K562 (cell line): ENCODE results near the gene DVL3. TPM values are rescaled to one million over a fixed set of nuclear protein-coding genes. Genes with fewer than 3 reads are reported as not detected.

Experiments used
- ATAC-seq: fragments of 200-7000 bp; cut with Tn5 transposase; 3 replicates; pipeline ENCODE4 v1.9.1; 2020; ENCODE audit warnings: moderate library complexity
- Bru-seq: library from RNA; stranded (reverse); fragments of 400-500 nt; gene quantifications from one replicate; lab custom pipeline; 2021; lab: Mats Ljungman, UMichigan
- BruChase-seq, 2 experiments: library from RNA; stranded (reverse); fragments of 400-500 nt; gene quantifications; one replicate each; lab custom pipeline; 2021; lab: Mats Ljungman, UMichigan
- BruUV-seq: library from RNA; stranded (reverse); fragments of 400-500 nt; replicated peaks from 2 replicates; lab custom pipeline; 2021; lab: Mats Ljungman, UMichigan
- CTCF ChIA-PET: fragments of 300-600 bp; formaldehyde crosslinking; extraction: SDS; loops from one replicate; lab custom pipeline; 2021; ENCODE audit warnings: low intra/inter-chr PET ratio; lab: Yijun Ruan, JAX
- POLR2A ChIA-PET: fragments of 300-600, 350-650 bp; sonication (Branson Sonifier 250); formaldehyde crosslinking; extraction: SDS; loops from one replicate; lab custom pipeline; 2021; ENCODE audit warnings: antibody characterized with exemption, inconsistent platforms; lab: Yijun Ruan, JAX
- DNase-seq, 4 experiments: peaks; one replicate each; pipeline versions ENCODE4 v3.0.0 to v3.0.0-alpha.2; 2011 to 2018; ENCODE audit warnings: low spot score in 3 of 4, mixed read lengths in 3 of 4; ENCODE audit errors: extremely low read depth in 1 of 4
- FAIRE-seq: peaks from 2 replicates; lab custom pipeline; 2011; peaks lifted over from hg19 to GRCh38; lab: Jason Lieb, UNC
- H2AFZ ChIP-seq: 2 replicates; pipeline ENCODE4 v1.6.0; 2011; ENCODE audit warnings: low read depth, low read length, control low read depth, inconsistent platforms
- H3K27ac ChIP-seq: fragments of 200-600 bp; 3 replicates; pipeline ENCODE4 v1.8.0; 2011; ENCODE audit warnings: low read depth, mild to moderate bottlenecking, control low read depth, inconsistent platforms, low read length, moderate library complexity, mixed read lengths; ENCODE audit errors: extremely low read depth
- H3K27me3 ChIP-seq, 2 experiments: fragments of 300-600 bp in 1 of 2; 2 replicates in 1 of 2; 3 replicates in 1 of 2; pipeline versions ENCODE4 v1.6.0 to v1.8.0; 2011; ENCODE audit warnings: inconsistent platforms in 2 of 2, low read length in 2 of 2, mild to moderate bottlenecking in 1 of 2, mixed read lengths in 1 of 2, moderate library complexity in 1 of 2; ENCODE audit not compliant: control insufficient read depth in 2 of 2, insufficient read depth in 2 of 2
- H3K36me3 ChIP-seq: fragments of 300-600 bp; 3 replicates; pipeline ENCODE4 v1.8.0; 2011; ENCODE audit warnings: mild to moderate bottlenecking, low read length, inconsistent platforms; ENCODE audit not compliant: control insufficient read depth, insufficient read depth
- H3K4me1 ChIP-seq, 2 experiments: fragments of 200-600 bp in 1 of 2; replicated peaks in 1 of 2; 2 replicates in 1 of 2; 3 replicates in 1 of 2; pipeline versions ENCODE4 v1.5.1 to v1.8.0; 2011; ENCODE audit warnings: inconsistent platforms in 2 of 2, low read length in 2 of 2, mild to moderate bottlenecking in 1 of 2, mixed read lengths in 1 of 2, moderate library complexity in 1 of 2; ENCODE audit not compliant: control insufficient read depth in 2 of 2, insufficient read depth in 2 of 2
- H3K4me2 ChIP-seq: 2 replicates; pipeline ENCODE4 v1.6.1; 2011; ENCODE audit warnings: low read length, control low read depth, inconsistent platforms, mixed read lengths; ENCODE audit not compliant: insufficient read depth
- H3K4me3 ChIP-seq: fragments of 200-600 bp; sonication (generic), shearing (Covaris generic); 2 replicates; pipeline ENCODE4 v1.5.1; 2016; ENCODE audit warnings: control low read depth, inconsistent platforms
- H3K79me2 ChIP-seq: fragments of 200-600 bp; 3 replicates; pipeline ENCODE4 v1.8.0; 2011; ENCODE audit warnings: low read length, inconsistent platforms; ENCODE audit not compliant: control insufficient read depth, insufficient read depth
- H3K9ac ChIP-seq, 2 experiments: 2 replicates each; pipeline versions ENCODE4 v1.6.0 to v1.6.1; 2011; ENCODE audit warnings: low read depth in 2 of 2, low read length in 2 of 2, control low read depth in 1 of 2, inconsistent platforms in 1 of 2, mild to moderate bottlenecking in 1 of 2, mixed read lengths in 1 of 2; ENCODE audit not compliant: insufficient read depth in 1 of 2
- H3K9me1 ChIP-seq: one replicate; pipeline ENCODE4 v1.6.0; 2011; ENCODE audit warnings: inconsistent platforms, mild to moderate bottlenecking, low read length, moderate library complexity; ENCODE audit not compliant: control insufficient read depth, insufficient read depth
- H3K9me3 ChIP-seq: replicated peaks from 2 replicates; pipeline ENCODE4 v1.5.1; 2011; ENCODE audit warnings: low read depth, low read length, inconsistent platforms; ENCODE audit not compliant: control insufficient read depth, insufficient read depth
- H4K20me1 ChIP-seq: replicated peaks from 2 replicates; pipeline ENCODE4 v1.6.1; 2011; ENCODE audit warnings: low read length, inconsistent platforms, mixed read lengths; ENCODE audit not compliant: control insufficient read depth, insufficient read depth
- DACH1 ChIP-seq: fragments of 450-650 bp; IDR thresholded peaks from 2 replicates; pipeline ENCODE4 v1.6.1; 2018; ENCODE audit not compliant: partially characterized antibody
- DEAF1 ChIP-seq: fragments of 450-650 bp; formaldehyde crosslinking; IDR thresholded peaks from 2 replicates; pipeline ENCODE4 v1.4.0; 2020; ENCODE audit warnings: mild to moderate bottlenecking, moderate library complexity
- EGR1 ChIP-seq: fragments of 450-650 bp; conservative IDR thresholded peaks from 2 replicates; pipeline ENCODE4 v1.6.1; 2017; ENCODE audit warnings: mild to moderate bottlenecking
- ELF4 ChIP-seq: fragments of 450-650 bp; formaldehyde crosslinking; IDR thresholded peaks from 2 replicates; pipeline ENCODE4 v1.4.0; 2022; ENCODE audit warnings: missing genetic modification characterization
- EP400 ChIP-seq: fragments of 450-650 bp; IDR thresholded peaks from 2 replicates; pipeline ENCODE4 v1.6.1; 2017; ENCODE audit warnings: antibody characterized with exemption, mild to moderate bottlenecking, moderate library complexity
- GTF2A2 ChIP-seq: IDR thresholded peaks from 2 replicates; pipeline ENCODE4 v1.6.1; 2016; ENCODE audit warnings: mild to moderate bottlenecking, missing genetic modification characterization, missing compliant biosample characterization
- MCM2 ChIP-seq: fragments of 450-650 bp; IDR thresholded peaks from 2 replicates; pipeline ENCODE4 v1.6.1; 2017; ENCODE audit warnings: low read depth, mild to moderate bottlenecking
- MCM7 ChIP-seq, 2 experiments: fragments of 450-650 bp; IDR thresholded peaks; 2 replicates each; pipeline ENCODE4 v1.6.1; 2016 to 2018
- NFIC ChIP-seq: fragments of 450-650 bp; IDR thresholded peaks from 2 replicates; pipeline ENCODE4 v1.6.1; 2017; ENCODE audit warnings: mild to moderate bottlenecking, inconsistent platforms
- SP2 ChIP-seq: IDR thresholded peaks from 2 replicates; pipeline ENCODE4 v1.6.1; 2011; ENCODE audit warnings: mild to moderate bottlenecking, low read depth, low read length, moderate library complexity; ENCODE audit not compliant: poor library complexity, severe bottlenecking; ENCODE audit errors: extremely low read depth
- TFAM ChIP-seq: fragments of 250-450 bp; sonication (Bioruptor Pico); conservative IDR thresholded peaks from 2 replicates; pipeline ENCODE4 v1.5.0; 2021; ENCODE audit warnings: mild to moderate bottlenecking, moderate library complexity
- TFAP4 ChIP-seq: sonication (generic); formaldehyde crosslinking; IDR thresholded peaks from 2 replicates; pipeline ENCODE4 v1.8.0; 2022; ENCODE audit warnings: missing genetic modification reagents, mild to moderate bottlenecking, moderate library complexity, borderline replicate concordance
- ZNF140 ChIP-seq: fragments of 250-450 bp; sonication (Bioruptor Pico); IDR thresholded peaks from 2 replicates; pipeline ENCODE4 v1.8.0; 2021; ENCODE audit warnings: moderate library complexity, mild to moderate bottlenecking, inconsistent platforms
- ZNF354B ChIP-seq: fragments of 250-450 bp; sonication (Bioruptor Pico); IDR thresholded peaks from 2 replicates; pipeline ENCODE4 v1.4.0; 2020
- ZNF644 ChIP-seq: fragments of 200-800 bp; sonication (Bioruptor generic); IDR thresholded peaks from 2 replicates; pipeline ENCODE4 v1.6.1; 2016; ENCODE audit warnings: low read depth, missing genetic modification characterization, missing compliant biosample characterization
- ZSCAN29 ChIP-seq: fragments of 450-650 bp; IDR thresholded peaks from 2 replicates; pipeline ENCODE4 v1.6.1; 2017
- WGBS: fragments of 100-300 bp; shearing (Covaris generic); methylation state at CpG from one replicate; pipeline ENCODE4 v1.1.6; 2016; ENCODE audit warnings: low coverage, mixed read lengths; ENCODE audit not compliant: insufficient coverage; ENCODE audit errors: missing lambda C conversion rate; 5-methylcytosine and 5-hydroxymethylcytosine counted together
- in situ Hi-C: fragments of 300-500 bp; cut with MboI; formaldehyde crosslinking; loops from 4 replicates; pipeline ENCODE4 v1.15.0; 2018; ENCODE audit warnings: inconsistent platforms, mixed read lengths
- intact Hi-C: fragments of 100-400 bp; cut with micrococcal nuclease; formaldehyde crosslinking; loops from 2 replicates; pipeline ENCODE4 v1.14.2; 2022
- long read RNA-seq, 3 experiments: library from polyadenylated mRNA in 2 of 3; library from RNA in 1 of 3; unstranded in 2 of 3; stranded (forward) in 1 of 3; transcript quantifications; one replicate each; pipeline ENCODE4 v2.0.0, GENCODE V29; 2019 to 2022
- polyA minus RNA-seq, 3 experiments: library from RNA; depleted of rRNA, polyadenylated mRNA; stranded (reverse); fragments of >200 nt; gene quantifications; 2 replicates each; pipeline ENCODE4 v1.2.3, GENCODE V29; 2011
- polyA plus RNA-seq, 8 experiments: library from polyadenylated mRNA; depleted of rRNA in 4 of 8; stranded (reverse) in 5 of 8; unstranded in 3 of 8; fragments of >200 nt; fragmentation: Nextera tagmentation in 2 of 8; fragmentation: Illumina TruSeq in 1 of 8; extraction: Ambion mirVana in 2 of 8; extraction: Trizol in 1 of 8; gene quantifications; 2 replicates each; pipeline versions ENCODE4 v1.2.1 to v1.2.3, GENCODE V29; 2011 to 2014; ENCODE audit warnings: inconsistent platforms in 1 of 8, missing spikeins in 1 of 8
- total RNA-seq, 7 experiments: library from RNA; depleted of rRNA in 6 of 7; stranded (reverse); fragments of >200 nt in 6 of 7; fragmentation: Illumina TruSeq in 2 of 7; extraction: Trizol in 2 of 7; gene quantifications; 2 replicates each; pipeline versions ENCODE4 v1.2.1 to v1.2.3, GENCODE V29; 2011 to 2021; ENCODE audit warnings: low replicate concordance in 1 of 7

DVL3 gene
- 88.9 and 157 TPM in 2 replicates for total RNA-seq (2011; cell fraction: chromatin; rRNA removed; ENCODE audit: low replicate concordance)
- 73.2 and 83.2 TPM in 2 replicates for total RNA-seq (2011; cell fraction: nucleolus; rRNA removed)
- 65.6 and 69.9 TPM in 2 replicates for total RNA-seq (2011; cell fraction: nucleoplasm; rRNA removed)
- total RNA-seq (2014; rRNA removed) (25.7 and 26.5 TPM in 2 replicates), total RNA-seq (2014; rRNA removed; fragmentation: Illumina TruSeq; extraction: Trizol) (8.7 and 9.8 TPM in 2 replicates), total RNA-seq (2015; rRNA removed; fragmentation: Illumina TruSeq; extraction: Trizol) (16.0 and 17.2 TPM in 2 replicates), total RNA-seq (2021) (54.4 and 57.9 TPM in 2 replicates), polyA plus RNA-seq (2011; rRNA removed) (20.1 and 28.7 TPM in 2 replicates), polyA plus RNA-seq (2014; fragmentation: Illumina TruSeq; extraction: Trizol) (44.3 and 44.8 TPM in 2 replicates), polyA plus RNA-seq (2014; fragmentation: Nextera tagmentation; extraction: Ambion mirVana) (1 to 10 TPM; 3.1 to 5.4 TPM), polyA plus RNA-seq (2014; rRNA removed) (42.8 and 46.6 TPM in 2 replicates), polyA minus RNA-seq (2011; rRNA and poly(A)+ RNA removed) (14.5 and 16.5 TPM in 2 replicates), Bru-seq, nascent RNA (percentile 75 among the genes with signal in this experiment), BruChase-seq, experiment 1, labeled RNA remaining after a 2-hour chase (percentile 76 among the genes with signal in this experiment), BruChase-seq, experiment 2, labeled RNA remaining after a 6-hour chase (percentile 82 among the genes with signal in this experiment)
- 24.9 and 26.6 TPM in 2 replicates for polyA plus RNA-seq (2011; cell fraction: cytosol; rRNA removed)
- 70.4 and 103 TPM in 2 replicates for polyA plus RNA-seq (2011; cell fraction: nucleus; rRNA removed)
- polyA plus RNA-seq (2012) = 39.3 and 52.8 TPM in 2 replicates
- 29.0 and 36.2 TPM in 2 replicates for polyA minus RNA-seq (2011; cell fraction: cytosol; rRNA and poly(A)+ RNA removed)
- 20.6 and 36.3 TPM in 2 replicates for polyA minus RNA-seq (2011; cell fraction: nucleus; rRNA and poly(A)+ RNA removed)
- long read RNA-seq, experiment 1, full-length matches to known transcripts = 34 of 118 reads
- long read RNA-seq, experiment 1, partial matches to known transcripts = 72 of 118 reads
- long read RNA-seq, experiment 1, other reads (novel, unspliced or antisense) = 12 of 118 reads
- long read RNA-seq, experiment 2, full-length matches to known transcripts = 13 of 60 reads
- long read RNA-seq, experiment 2, partial matches to known transcripts = 40 of 60 reads
- long read RNA-seq, experiment 2, other reads (novel, unspliced or antisense) = 7 of 60 reads
- long read RNA-seq, experiment 3, partial matches to known transcripts = 0 of 5 reads
- long read RNA-seq, experiment 3, other reads (novel, unspliced or antisense) = 5 of 5 reads

GRCh38 chr3:184154885-184155643, at the start of gene DVL3:
TSS of gene DVL3 (plus strand) at chr3:184155377. CDS start at chr3:184155636, 259 bp downstream.
- H3K79me2 ChIP-seq = peaks cover 37% of the 10 kb centered on the region
- TF ChIP-seq ZNF140 (CRISPR knock-in tag) (no peak), TFAP4 (CRISPR knock-in tag) (peak; percentile 17; the same call in 1 of the 2 replicates), SP2 (no peak), ZNF354B (no peak), ELF4 (CRISPR knock-in tag) (no peak), EP400 (peak; percentile 56), NFIC (no peak), EGR1 (peak; percentile 50), MCM2 (no peak), ZSCAN29 (no peak), MCM7 (IDR thresholded peaks at IDR 0.05) (no peak), DACH1 (no peak), TFAM (CRISPR knock-in tag) (no peak), GTF2A2 (tag) (no peak), ZNF644 (tag) (no peak), DEAF1 (CRISPR knock-in tag) (no peak)

More at GRCh38 chr3:184154885-184155643, at the start of gene DVL3:
- intact Hi-C loops = loop anchor here (2.0 kb wide), 2 partner anchors 20 kb away; partner anchors contain the start of genes AP2M1 and EIF2B5
- ChIA-PET POLR2A (interaction anchor here (0.6 to 4.2 kb wide), 9 partner anchors 9 to 1656 kb away, joined by 3 to 27 read pairs (median 3); no protein-coding TSS in a partner anchor), CTCF (no interaction called here)
- Histone ChIP-seq H4K20me1 (no peaks in the 10 kb centered on the region; the same call in 1 of the 2 replicates), H3K4me3 (peak within 1 kb of the TSS; percentile 71), H3K4me2 (peak within 1 kb of the TSS; percentile 95), H3K4me1 (peaks cover 22 to 23% of the 10 kb centered on the region in 2 experiments; a peak in 4 of 5 replicates), H2AFZ (peak within 1 kb of the TSS; percentile 100), H3K9me3 (no peaks in the 10 kb centered on the region), H3K9ac (peak within 1 kb of the TSS; percentile 78 to 98), H3K27me3 (no peaks in the 10 kb centered on the region), H3K27ac (peak within 1 kb of the TSS; percentile 88), H3K9me1 (no peaks in the 10 kb centered on the region), H3K36me3 (0 out of 3 replicates have a peak, but pooled peaks cover 2% of the 10 kb centered on the region)
- no peak for FAIRE-seq
- in situ Hi-C loops = no loop called here
- BruUV-seq = no TSS peak
- peak; percentile 82 for ATAC-seq
- WGBS = 0% methylated on average over 33 of the region's 84 CpGs
- peak; percentile 75 to 93 (median 91) for DNase-seq
